Activated CD8-positive, alpha-beta memory T cell treated with anti-CD3 and anti-CD28 coated beads, Interleukin-2, amount 50 U/mL, for 48 hours (primary cell): ENCODE measurements around the gene UBB.
"Not testable (repeated sequence)": the region's sequence is repeated elsewhere in the genome, so short reads cannot be mapped to it uniquely, and the experiment has no call there.

Experiments used
- DNase-seq: peaks from one replicate; pipeline ENCODE4 v3.0.0-alpha.2; 2020

Gene UBB

DNA sequence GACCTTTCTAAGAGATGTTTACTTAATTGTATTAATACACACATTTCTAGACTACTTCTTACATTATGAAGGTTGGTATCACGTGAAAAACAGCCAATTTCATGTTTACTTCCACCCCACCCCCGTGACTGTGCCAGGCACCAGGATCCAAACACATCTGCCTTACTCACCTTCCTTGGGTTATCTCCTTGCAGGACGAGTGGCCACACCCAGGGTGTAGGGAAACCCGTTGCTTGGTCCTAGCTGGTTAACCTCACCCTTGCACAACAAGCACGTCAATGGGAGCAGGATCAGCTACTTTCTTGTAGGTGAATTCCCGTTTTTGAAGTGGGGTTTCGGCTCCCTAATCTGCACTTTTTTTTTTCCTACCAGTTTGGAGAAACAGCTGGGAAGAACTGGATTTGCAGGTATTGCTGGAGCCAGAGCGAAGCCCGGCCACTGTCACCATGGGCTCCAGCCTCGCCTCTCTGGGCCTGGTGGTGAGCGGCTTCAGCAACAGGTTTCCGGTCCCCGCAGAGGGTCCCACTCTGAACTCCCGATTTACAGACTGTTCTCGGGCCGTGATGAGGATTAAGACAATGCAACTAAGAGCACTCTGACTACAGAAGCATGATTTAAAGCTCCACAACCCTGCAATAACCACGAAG, 2.1 kb upstream of the UBB start:
- no peak for DNase-seq

DNA sequence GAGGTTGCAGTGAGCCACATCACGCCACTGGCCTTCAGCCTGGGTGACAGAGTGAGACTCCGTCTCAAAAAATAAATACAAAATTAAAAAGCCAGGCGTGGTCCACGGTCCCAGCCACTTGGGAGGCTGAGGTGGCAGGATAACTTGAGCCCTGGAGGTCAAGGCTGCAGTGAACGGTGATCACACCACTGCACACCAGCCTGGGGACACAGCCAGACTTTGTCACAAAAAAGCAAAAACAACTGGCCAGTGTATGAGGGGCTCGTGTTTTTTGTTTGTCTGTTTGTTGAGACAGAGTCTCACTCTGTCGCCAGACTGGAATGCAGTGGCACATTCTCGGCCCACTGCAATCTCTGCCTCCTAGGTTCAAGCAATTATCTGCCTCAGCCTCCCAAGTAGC, 1.2 kb upstream of the UBB start:
- DNase-seq: no peak

DNA sequence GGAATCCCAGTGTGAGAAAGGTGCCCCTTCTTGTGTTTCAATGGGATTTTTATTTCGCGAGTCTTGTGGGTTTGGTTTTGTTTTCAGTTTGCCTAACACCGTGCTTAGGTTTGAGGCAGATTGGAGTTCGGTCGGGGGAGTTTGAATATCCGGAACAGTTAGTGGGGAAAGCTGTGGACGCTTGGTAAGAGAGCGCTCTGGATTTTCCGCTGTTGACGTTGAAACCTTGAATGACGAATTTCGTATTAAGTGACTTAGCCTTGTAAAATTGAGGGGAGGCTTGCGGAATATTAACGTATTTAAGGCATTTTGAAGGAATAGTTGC, 567 bp downstream of the UBB start:
- no peak for DNase-seq

DNA sequence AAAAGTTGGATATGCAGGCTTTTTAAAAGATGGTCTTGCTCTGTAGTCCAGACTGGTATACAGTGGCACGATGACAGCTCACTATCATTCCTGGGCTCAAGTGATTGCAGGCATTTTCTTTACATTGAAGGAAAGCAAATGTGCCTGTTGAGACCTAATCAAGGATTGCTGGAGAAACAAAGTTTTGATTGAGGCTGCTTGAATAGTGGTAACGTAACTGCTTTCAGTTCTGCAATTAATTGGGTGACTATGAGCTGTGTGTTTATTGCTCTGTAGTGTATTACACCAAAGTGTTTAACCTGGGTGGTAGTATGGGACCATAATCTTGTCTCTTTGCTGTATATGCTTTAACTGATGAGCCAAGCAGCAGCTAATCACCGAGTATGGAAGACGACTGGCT, 2.3 kb downstream of the UBB start:
- no peak for DNase-seq

DNA sequence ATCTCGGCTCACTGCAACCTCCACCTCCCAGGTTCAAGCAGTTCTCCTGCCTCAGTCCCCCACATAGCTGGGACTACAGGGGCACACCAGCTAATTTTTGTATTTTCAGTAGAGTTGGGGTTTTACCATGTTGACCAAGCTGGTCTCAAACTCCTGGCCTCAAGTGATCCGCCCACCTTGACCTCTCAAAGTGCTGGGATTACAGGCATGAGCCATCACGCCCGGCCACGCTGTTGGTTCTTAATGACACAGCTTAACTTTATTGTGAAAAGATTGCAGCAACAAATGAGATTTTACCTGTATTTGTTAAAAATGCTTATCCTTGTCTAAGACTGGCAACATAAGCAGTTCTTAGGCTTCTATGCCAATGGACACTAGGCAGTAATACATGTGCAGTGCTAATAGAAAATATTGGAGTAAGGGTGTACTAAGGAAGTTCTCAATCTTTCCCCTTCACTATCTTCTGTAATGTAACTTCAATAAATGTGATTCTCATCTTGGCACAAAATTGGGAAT, 2.9 kb downstream of the UBB start:
- no peak for DNase-seq

GRCh38 chr17:16384557-16384956, 3.7 kb downstream of the UBB start:
- DNase-seq: no peak

DNA sequence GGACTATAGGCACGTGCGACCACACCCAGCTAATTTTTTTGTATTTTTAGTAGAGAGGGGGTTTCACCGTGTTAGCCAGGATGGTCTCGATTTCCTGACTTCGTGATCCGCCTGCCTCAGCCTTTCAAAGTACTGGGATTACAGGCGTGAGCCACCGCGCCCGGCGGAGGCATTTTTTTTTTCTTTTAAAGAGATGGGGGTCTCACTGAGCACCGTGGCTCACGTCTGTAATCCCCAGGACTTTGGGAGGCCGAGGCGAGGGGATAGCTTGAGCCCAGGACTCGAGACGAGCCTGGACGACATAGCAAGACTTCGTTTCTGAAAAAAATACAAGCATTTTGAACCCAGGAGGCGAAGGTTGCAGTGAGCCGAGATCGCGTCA, 5.2 kb downstream of the UBB start:
- not testable (repeated sequence) for DNase-seq

- no peak for DNase-seq
Observed at GRCh38 chr17:16391451-16391850, 10.6 kb downstream of the UBB start.

- DNase-seq: not testable (repeated sequence)
Observed at GRCh38 chr17:16392491-16392890, 11.6 kb downstream of the UBB start.

- DNase-seq: not testable (repeated sequence)
Observed at GRCh38 chr17:16395887-16396286, 15.0 kb downstream of the UBB start.

DNA sequence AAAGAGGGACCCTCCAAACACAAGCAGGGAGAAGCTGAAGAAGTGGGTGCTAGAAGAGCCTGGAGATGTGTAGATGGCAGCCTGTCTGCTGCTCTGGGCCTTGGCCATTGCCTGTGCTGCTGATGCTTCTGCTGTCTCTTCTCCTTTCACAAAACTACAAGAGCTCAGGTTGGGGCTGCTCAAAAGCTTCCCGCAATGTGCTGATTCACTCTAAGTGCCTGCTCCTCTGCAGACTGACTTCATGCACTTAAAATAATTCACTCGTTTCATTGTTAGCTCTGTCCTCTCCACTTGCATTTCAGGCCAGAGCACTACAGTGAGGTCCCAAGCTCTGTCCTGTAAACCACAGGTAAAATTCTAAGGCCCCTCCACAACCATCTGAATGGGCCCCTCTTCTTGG, 15.8 kb downstream of the UBB start:
- DNase-seq: not testable (repeated sequence)

GRCh38 chr17:16398270-16399267, 17.7 kb downstream of the UBB start:
- no peak for DNase-seq

DNA sequence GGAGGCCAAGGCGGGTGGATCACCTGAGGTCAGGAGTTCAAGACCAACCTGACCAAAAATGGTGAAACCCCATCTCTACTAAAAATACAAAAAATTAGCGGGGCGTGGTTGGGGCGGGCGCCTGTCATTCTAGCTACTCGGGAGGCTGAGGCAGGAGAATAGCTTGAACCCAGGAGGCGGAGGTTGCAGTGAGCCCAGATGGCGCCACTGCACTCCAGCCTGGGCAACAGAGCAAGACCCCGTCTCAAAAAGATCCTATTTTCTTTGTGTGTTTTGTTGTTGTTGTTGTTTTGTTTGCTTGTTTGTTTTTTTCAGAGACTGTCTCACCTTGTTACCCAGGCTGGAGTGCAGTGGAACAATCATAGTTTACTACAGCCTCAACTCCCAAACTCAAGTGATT, 23.0 kb downstream of the UBB start:
- not testable (repeated sequence) for DNase-seq

- no peak for DNase-seq
Observed at GRCh38 chr17:16406742-16407674, 26.1 kb downstream of the UBB start.

GRCh38 chr17:16407911-16408588, 27.2 kb downstream of the UBB start:
- DNase-seq: no peak

DNA sequence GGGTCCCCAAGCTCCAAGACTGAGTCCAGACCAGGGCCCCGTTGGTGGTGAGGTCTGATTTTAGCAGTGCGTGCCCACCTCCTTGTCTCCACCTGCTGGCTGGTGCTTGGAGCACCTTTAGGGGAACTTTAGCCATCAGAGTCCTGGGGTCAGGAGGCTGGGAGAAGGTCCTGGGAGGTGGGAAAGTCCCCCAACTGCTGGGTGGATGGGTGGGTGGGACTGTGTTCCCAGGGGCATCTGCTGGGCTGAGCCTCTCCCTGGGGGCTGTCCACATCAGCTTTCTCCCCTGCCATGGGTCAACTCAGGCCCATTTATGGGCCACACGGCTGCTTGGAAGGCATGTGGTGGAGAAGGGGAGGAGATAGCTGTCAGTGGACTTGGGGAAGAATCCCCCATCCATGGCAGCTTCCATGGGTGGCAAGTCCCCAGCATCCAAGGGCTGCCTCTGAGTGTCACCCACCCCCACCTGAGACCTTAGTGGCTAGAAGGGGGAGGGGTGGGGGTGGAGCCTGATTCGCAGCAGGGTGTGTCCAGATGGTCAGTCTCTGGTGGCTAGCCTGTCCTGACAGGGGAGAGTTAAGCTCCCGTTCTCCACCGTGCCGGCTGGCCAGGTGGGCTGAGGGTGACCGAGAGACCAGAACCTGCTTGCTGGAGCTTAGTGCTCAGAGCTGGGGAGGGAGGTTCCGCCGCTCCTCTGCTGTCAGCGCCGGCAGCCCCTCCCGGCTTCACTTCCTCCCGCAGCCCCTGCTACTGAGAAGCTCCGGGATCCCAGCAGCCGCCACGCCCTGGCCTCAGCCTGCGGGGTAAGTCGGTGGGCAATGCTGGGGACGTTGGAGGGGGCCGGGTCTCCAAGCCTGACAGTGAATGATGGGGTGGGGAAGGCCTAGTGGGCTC, 34.4 kb downstream of the UBB start, which contains the start of gene TRPV2:
TSS of gene TRPV2 (plus strand) at position 541 of the 894 bp plus-strand sequence. CDS start 2,098 bp downstream, outside the sequence.
- peak; percentile 74 for DNase-seq

DNA sequence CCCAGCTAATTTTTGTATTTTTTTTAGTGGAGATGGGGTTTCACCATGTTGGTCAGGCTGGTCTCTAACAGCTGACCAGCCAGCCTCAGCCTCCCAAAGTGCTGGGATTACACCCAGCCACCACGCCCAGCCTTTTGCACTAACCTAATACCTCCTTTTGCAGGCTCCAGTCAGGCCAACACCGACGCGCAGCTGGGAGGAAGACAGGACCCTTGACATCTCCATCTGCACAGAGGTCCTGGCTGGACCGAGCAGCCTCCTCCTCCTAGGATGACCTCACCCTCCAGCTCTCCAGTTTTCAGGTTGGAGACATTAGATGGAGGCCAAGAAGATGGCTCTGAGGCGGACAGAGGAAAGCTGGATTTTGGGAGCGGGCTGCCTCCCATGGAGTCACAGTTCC, 36.5 kb downstream of the UBB start:
- no peak for DNase-seq

DNA sequence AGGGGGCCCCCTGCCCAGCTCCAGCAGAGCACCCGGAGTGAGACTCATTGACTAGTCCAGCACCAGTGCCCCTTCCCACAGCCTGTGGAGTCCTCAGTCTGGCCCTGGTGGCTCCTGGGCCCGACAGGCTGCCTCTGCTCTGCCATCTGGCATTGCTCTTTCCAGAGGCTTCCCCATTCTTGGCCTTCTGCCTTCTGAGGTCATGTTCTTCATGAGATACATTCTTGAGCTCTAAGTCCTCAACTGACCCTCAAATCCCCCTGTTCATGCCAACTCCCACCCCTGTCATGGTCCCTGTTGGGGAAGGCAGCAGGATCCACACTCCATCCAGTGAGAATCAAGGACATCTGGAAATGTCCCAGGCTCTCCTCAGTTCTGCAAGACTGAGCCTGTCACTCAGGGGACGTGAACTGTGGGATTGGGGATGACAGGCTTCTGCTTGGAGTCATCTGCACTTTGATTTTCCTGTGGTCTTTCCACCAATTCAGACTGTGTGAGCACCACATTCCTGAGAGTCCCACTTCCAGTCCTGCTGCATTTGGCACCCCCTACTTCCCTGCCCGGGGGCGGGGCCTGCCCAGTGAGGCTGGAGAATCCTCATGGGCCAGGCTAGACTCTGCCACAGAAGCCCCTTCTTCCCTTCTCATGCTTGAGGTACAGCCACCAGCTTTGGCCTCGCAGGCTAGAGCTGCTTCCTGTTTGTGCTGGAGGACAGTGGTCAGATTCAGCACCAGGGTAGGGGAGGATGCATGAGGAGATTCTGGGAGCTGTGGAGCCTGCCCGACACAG, 37.2 kb downstream of the UBB start:
- DNase-seq: no peak

GRCh38 chr17:16418685-16419068, 37.8 kb downstream of the UBB start:
- DNase-seq: no peak
